Vagina (tissue), 2 donors: ENCODE data around the gene PAK1. TPM values are rescaled to one million over a fixed set of nuclear protein-coding genes. Genes with fewer than 3 reads are reported as not detected.

Source experiments
- DNase-seq, 2 donors: peaks; one replicate each; pipeline ENCODE4 v3.0.0-alpha.2; 2017; ENCODE audit errors: extremely low spot score in 2 of 2
- H3K27ac ChIP-seq: fragments of 200-600 bp; sonication (generic); one replicate; pipeline ENCODE4 v1.5.1; 2019
- H3K27me3 ChIP-seq: fragments of 200-600 bp; sonication (generic); one replicate; pipeline ENCODE4 v1.5.1; 2019
- H3K36me3 ChIP-seq, 2 donors: fragments of 200-600 bp; sonication (generic); one replicate each; pipeline ENCODE4 v1.5.1; 2017 to 2019
- H3K4me1 ChIP-seq: fragments of 200-600 bp; sonication (generic); one replicate; pipeline ENCODE4 v1.5.1; 2019
- H3K4me3 ChIP-seq, 2 donors: fragments of 200-600 bp; sonication (generic); 1 replicate in 1 of 2; 2 replicates in 1 of 2; pipeline ENCODE4 v1.5.1; 2016 to 2019
- H3K9me3 ChIP-seq: fragments of 200-600 bp; sonication (generic); one replicate; pipeline ENCODE4 v1.5.1; 2019
- CTCF ChIP-seq, 3 experiments: fragments of 450-650 bp in 2 of 3; fragments of 200-600 bp in 1 of 3; sonication (generic) in 1 of 3; IDR thresholded peaks; one replicate each; pipeline ENCODE4 v1.5.1; 2017 to 2019; ENCODE audit warnings: antibody characterized with exemption in 3 of 3, mild to moderate bottlenecking in 2 of 3, moderate library complexity in 2 of 3
- POLR2A ChIP-seq, 2 donors: fragments of 450-650 bp; IDR thresholded peaks; one replicate each; pipeline ENCODE4 v1.6.1; 2017; ENCODE audit warnings: antibody characterized with exemption in 2 of 2, mild to moderate bottlenecking in 2 of 2, moderate library complexity in 2 of 2
- POLR2AphosphoS5 ChIP-seq, 2 donors: sonication (generic); formaldehyde crosslinking; IDR thresholded peaks; one replicate each; pipeline ENCODE4 v1.9.0; 2017; ENCODE audit warnings: antibody characterized with exemption in 2 of 2, mild to moderate bottlenecking in 2 of 2, low read depth in 1 of 2; ENCODE audit not compliant: insufficient read depth in 1 of 2
- intact Hi-C: fragments of 100-400 bp; cut with DNase I; formaldehyde crosslinking; loops from one replicate; pipeline ENCODE4 v1.15.1; 2023
- total RNA-seq: library from RNA; depleted of rRNA; stranded (reverse); fragments of >200 nt; gene quantifications from one replicate; pipeline ENCODE4 v1.2.3, GENCODE V29; 2016

PAK1 gene
- total RNA-seq, 1 donor from 2014 or later: 43.5 TPM

- no peak for DNase-seq
- TF ChIP-seq POLR2A (IDR thresholded peaks at IDR 0.05) (no peak), POLR2AphosphoS5 (IDR thresholded peaks at IDR 0.05; ENCODE audit: insufficient read depth in 1 of 2, low read depth in 1 of 2) (no peak), CTCF (IDR thresholded peaks at IDR 0.05) (no peak)
- Histone ChIP-seq H3K36me3 (no peaks in the 10 kb centered on the region), H3K9me3 (no peaks in the 10 kb centered on the region), H3K4me3 (no peak overlapping the region), H3K4me1 (no peaks in the 10 kb centered on the region), H3K27me3 (no peaks in the 10 kb centered on the region), H3K27ac (no peak overlapping the region)
- intact Hi-C loops: no loop called here
Observed at GRCh38 chr11:77442394-77443053, 31.4 kb downstream of the PAK1 start.

DNA sequence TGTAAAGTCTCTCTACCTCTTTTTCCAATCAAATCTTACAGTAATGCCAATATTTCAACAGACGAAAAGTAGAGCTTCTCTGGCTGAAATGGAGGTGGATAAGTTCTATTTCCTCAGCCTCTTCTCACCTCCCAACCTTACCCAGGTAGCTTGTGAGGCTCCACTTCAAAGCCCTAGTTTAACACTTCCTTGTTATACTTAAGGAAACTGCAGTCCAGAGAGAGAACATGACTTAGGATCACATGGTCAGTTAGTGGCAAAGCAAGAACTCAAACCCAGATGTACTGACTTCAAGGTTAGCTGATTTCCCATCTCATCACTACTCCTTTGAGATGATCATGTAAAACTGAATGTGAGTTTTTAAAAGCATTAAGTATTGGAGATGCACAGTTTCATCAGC lies 32.5 kb downstream of the PAK1 start:
- no peaks in the 10 kb centered on the region for H3K36me3 ChIP-seq
- H3K27ac ChIP-seq: no peak overlapping the region
- no peak overlapping the region for H3K4me3 ChIP-seq
- intact Hi-C loops: no loop called here
- H3K27me3 ChIP-seq: no peaks in the 10 kb centered on the region
- no peak for DNase-seq
- no peaks in the 10 kb centered on the region for H3K9me3 ChIP-seq
- no peak for TF ChIP-seq POLR2A (IDR thresholded peaks at IDR 0.05)
- TF ChIP-seq POLR2AphosphoS5 (IDR thresholded peaks at IDR 0.05; ENCODE audit: insufficient read depth in 1 of 2, low read depth in 1 of 2): no peak
- TF ChIP-seq CTCF (IDR thresholded peaks at IDR 0.05): no peak
- no peaks in the 10 kb centered on the region for H3K4me1 ChIP-seq

- H3K9me3 ChIP-seq: no peaks in the 10 kb centered on the region
- no peak for DNase-seq
- intact Hi-C loops: no loop called here
- TF ChIP-seq POLR2AphosphoS5 (IDR thresholded peaks at IDR 0.05; ENCODE audit: insufficient read depth in 1 of 2, low read depth in 1 of 2) (no peak), CTCF (IDR thresholded peaks at IDR 0.05) (no peak), POLR2A (IDR thresholded peaks at IDR 0.05) (no peak)
- H3K4me3 ChIP-seq: no peak overlapping the region
- no peaks in the 10 kb centered on the region for H3K4me1 ChIP-seq
- H3K36me3 ChIP-seq: no peaks in the 10 kb centered on the region
- no peaks in the 10 kb centered on the region for H3K27me3 ChIP-seq
- no peak overlapping the region for H3K27ac ChIP-seq
Observed at GRCh38 chr11:77440678-77441077, 33.2 kb downstream of the PAK1 start.

GRCh38 chr11:77438487-77438886 lies 35.4 kb downstream of the PAK1 start:
- TF ChIP-seq POLR2AphosphoS5 (IDR thresholded peaks at IDR 0.05; ENCODE audit: insufficient read depth in 1 of 2, low read depth in 1 of 2) (no peak), CTCF (IDR thresholded peaks at IDR 0.05) (no peak), POLR2A (IDR thresholded peaks at IDR 0.05) (no peak)
- no peak for DNase-seq
- H3K4me3 ChIP-seq: no peak overlapping the region
- H3K27me3 ChIP-seq: no peaks in the 10 kb centered on the region
- no peaks in the 10 kb centered on the region for H3K4me1 ChIP-seq
- no peaks in the 10 kb centered on the region for H3K36me3 ChIP-seq
- H3K9me3 ChIP-seq: no peaks in the 10 kb centered on the region
- no peak overlapping the region for H3K27ac ChIP-seq
- intact Hi-C loops: no loop called here

- intact Hi-C loops: no loop called here
- Histone ChIP-seq H3K27ac (no peak overlapping the region), H3K9me3 (no peaks in the 10 kb centered on the region), H3K36me3 (no peaks in the 10 kb centered on the region), H3K4me1 (no peaks in the 10 kb centered on the region), H3K4me3 (no peak overlapping the region), H3K27me3 (no peaks in the 10 kb centered on the region)
- DNase-seq: no peak
- TF ChIP-seq POLR2AphosphoS5 (IDR thresholded peaks at IDR 0.05; ENCODE audit: insufficient read depth in 1 of 2, low read depth in 1 of 2) (no peak), CTCF (IDR thresholded peaks at IDR 0.05) (no peak), POLR2A (IDR thresholded peaks at IDR 0.05) (no peak)
Observed at GRCh38 chr11:77436969-77437368, 36.9 kb downstream of the PAK1 start.
